HCT116 (cell line): Measurements from ENCODE around the gene CDR2. TPM values are rescaled to one million over a fixed set of nuclear protein-coding genes. Genes with fewer than 3 reads are reported as not detected.

Experiments used
- CBX3 ChIP-seq: IDR thresholded peaks from 2 replicates; pipeline ENCODE4 v1.6.1; 2012; ENCODE audit warnings: low read depth
- CEBPB ChIP-seq: IDR thresholded peaks from 2 replicates; pipeline ENCODE4 v1.6.1; 2012; ENCODE audit warnings: low read depth
- EGR1 ChIP-seq: IDR thresholded peaks from 2 replicates; pipeline ENCODE4 v1.6.1; 2012; ENCODE audit warnings: low read depth
- ELF1 ChIP-seq: IDR thresholded peaks from 2 replicates; pipeline ENCODE4 v1.6.1; 2012; ENCODE audit warnings: low read depth, borderline replicate concordance
- MAX ChIP-seq: IDR thresholded peaks from 2 replicates; pipeline ENCODE4 v1.6.1; 2012
- POLR2A ChIP-seq: IDR thresholded peaks from 2 replicates; pipeline ENCODE4 v1.7.0; 2011; ENCODE audit warnings: borderline replicate concordance; ENCODE audit not compliant: insufficient read depth, insufficient read length; ENCODE audit errors: extremely low read depth
- RAD21 ChIP-seq: IDR thresholded peaks from 2 replicates; pipeline ENCODE4 v1.6.1; 2012; ENCODE audit warnings: low read depth, mild to moderate bottlenecking
- REST ChIP-seq: IDR thresholded peaks from 2 replicates; pipeline ENCODE4 v1.6.1; 2012; ENCODE audit warnings: low read depth
- SP1 ChIP-seq: IDR thresholded peaks from 2 replicates; pipeline ENCODE4 v1.6.1; 2012; ENCODE audit warnings: low read depth
- SRF ChIP-seq: IDR thresholded peaks from 2 replicates; pipeline ENCODE4 v1.6.1; 2012; ENCODE audit warnings: low read depth
- YY1 ChIP-seq: IDR thresholded peaks from 2 replicates; pipeline ENCODE4 v1.6.1; 2011; ENCODE audit warnings: low read length, low read depth, moderate library complexity, mild to moderate bottlenecking; ENCODE audit not compliant: insufficient replicate concordance; ENCODE audit errors: extremely low read depth
- ZFX ChIP-seq: fragments of 450-650 bp; IDR thresholded peaks from 2 replicates; pipeline ENCODE4 v1.6.1; 2017
- total RNA-seq: library from RNA; stranded (reverse); gene quantifications from one replicate; pipeline ENCODE4 v1.2.1, GENCODE V29; 2021; ENCODE audit not compliant: unreplicated experiment

The CDR2 gene
- total RNA-seq, 1 experiment from 2014 or later: 27.3 TPM

- TF ChIP-seq REST: no peak
- 0 out of 2 replicates have a peak, but pooled peaks have one; percentile 29 for TF ChIP-seq CEBPB
- TF ChIP-seq SP1: peak; percentile 68
- TF ChIP-seq EGR1: peak; percentile 80
- peak; percentile 93 for TF ChIP-seq YY1
- no peak; the same call in 1 of the 2 replicates for TF ChIP-seq ELF1
- TF ChIP-seq SRF: no peak
- TF ChIP-seq ZFX: peak; percentile 99
- TF ChIP-seq CBX3: peak; percentile 94
- peak; percentile 98 for TF ChIP-seq RAD21
- peak; percentile 53 for TF ChIP-seq POLR2A
- peak; percentile 97 for TF ChIP-seq MAX
- TF ChIP-seq, all 23 proteins: peak for 14
Observed at GRCh38 chr16:22297114-22297870, 77.1 kb downstream of the CDR2 start, which contains the start of gene POLR3E (continued).
